ENCODE measurements around the gene BCDIN3D.

GRCh38 chr12:49887536-49888401, 44.9 kb upstream of the BCDIN3D start:
- TF ChIP-seq CTCF (IDR thresholded peaks at IDR 0.05) (no peak), EP300 (IDR thresholded peaks at IDR 0.05) (no peak), POLR2A (IDR thresholded peaks at IDR 0.05) (no peak)
